CD14-positive monocyte (primary cell): ENCODE measurements around the gene SERPINF2. TPM values are rescaled to one million over a fixed set of nuclear protein-coding genes. Genes with fewer than 3 reads are reported as not detected.

Source experiments
- DNase-seq, 3 donors: peaks; one replicate each; pipeline ENCODE4 v3.0.0-alpha.2; 2011 to 2022
- H2AFZ ChIP-seq: 2 replicates; pipeline ENCODE4 v1.6.0; 2012; ENCODE audit warnings: mild to moderate bottlenecking, low read depth, low read length, inconsistent platforms; ENCODE audit not compliant: insufficient read depth, poor library complexity, severe bottlenecking
- H3K27ac ChIP-seq, 2 donors: 1 replicate in 1 of 2; 2 replicates in 1 of 2; pipeline ENCODE4 v1.5.1; 2012 to 2013; ENCODE audit warnings: low read length in 2 of 2, control low read depth in 1 of 2, inconsistent platforms in 1 of 2, low read depth in 1 of 2, mild to moderate bottlenecking in 1 of 2
- H3K27me3 ChIP-seq, 2 donors: one replicate each; pipeline versions ENCODE4 v1.6.0 to v1.6.1; 2011 to 2013; ENCODE audit warnings: low read length in 2 of 2; ENCODE audit not compliant: control insufficient read depth in 2 of 2, insufficient read depth in 2 of 2
- H3K36me3 ChIP-seq, 2 donors: replicated peaks in 1 of 2; 1 replicate in 1 of 2; 2 replicates in 1 of 2; pipeline versions ENCODE4 v1.5.1 to v1.6.1; 2012 to 2013; ENCODE audit warnings: low read length in 2 of 2, control low read depth in 1 of 2, inconsistent platforms in 1 of 2, mild to moderate bottlenecking in 1 of 2; ENCODE audit not compliant: insufficient read depth in 2 of 2, control insufficient read depth in 1 of 2
- H3K4me1 ChIP-seq, 2 donors: 1 replicate in 1 of 2; 2 replicates in 1 of 2; pipeline versions ENCODE4 v1.5.1 to v1.6.1; 2012 to 2013; ENCODE audit warnings: low read length in 2 of 2, control low read depth in 1 of 2, inconsistent platforms in 1 of 2, mild to moderate bottlenecking in 1 of 2, moderate library complexity in 1 of 2; ENCODE audit not compliant: insufficient read depth in 2 of 2, control insufficient read depth in 1 of 2
- H3K4me2 ChIP-seq: replicated peaks from 2 replicates; pipeline ENCODE3; 2012; ENCODE audit warnings: low read length, moderate library complexity, mild to moderate bottlenecking; ENCODE audit not compliant: poor library complexity, severe bottlenecking; ENCODE audit errors: extremely low read depth
- H3K4me3 ChIP-seq, 3 experiments: fragments of 200-600 bp in 1 of 3; sonication (generic) in 1 of 3; replicated peaks in 1 of 3; 1 replicate in 2 of 3; 2 replicates in 1 of 3; pipeline ENCODE4 v1.5.1; 2011 to 2013; ENCODE audit warnings: low read length in 3 of 3, mild to moderate bottlenecking in 3 of 3, control low read depth in 2 of 3, low read depth in 2 of 3, inconsistent platforms in 1 of 3, moderate library complexity in 1 of 3
- H3K79me2 ChIP-seq: 2 replicates; pipeline ENCODE4 v1.6.0; 2012; ENCODE audit warnings: mild to moderate bottlenecking, control low read depth, inconsistent platforms, low read length, moderate library complexity; ENCODE audit not compliant: insufficient read depth
- H3K9ac ChIP-seq: 2 replicates; pipeline ENCODE4 v1.6.0; 2017; ENCODE audit warnings: low read length, mild to moderate bottlenecking; ENCODE audit not compliant: insufficient read depth, poor library complexity, severe bottlenecking
- H3K9me3 ChIP-seq, 2 donors: replicated peaks in 1 of 2; 1 replicate in 1 of 2; 2 replicates in 1 of 2; pipeline versions ENCODE4 v1.5.1 to v1.6.1; 2012 to 2013; ENCODE audit warnings: low read length in 2 of 2, control low read depth in 1 of 2; ENCODE audit not compliant: control insufficient read depth in 1 of 2, insufficient read depth in 1 of 2
- H4K20me1 ChIP-seq: 2 replicates; pipeline ENCODE4 v1.6.0; 2012; ENCODE audit warnings: mild to moderate bottlenecking, low read length, control low read depth, moderate library complexity; ENCODE audit not compliant: insufficient read depth
- H3K27ac Mint-ChIP-seq, 7 donors: one replicate each; pipeline ENCODE4 v1.8.0; 2020; ENCODE audit warnings: mild to moderate bottlenecking in 7 of 7, mixed read lengths in 7 of 7, moderate library complexity in 6 of 7, inconsistent platforms in 2 of 7
- H3K27me3 Mint-ChIP-seq, 3 donors: one replicate each; pipeline ENCODE4 v1.8.0; 2021 to 2022; ENCODE audit warnings: low read depth in 3 of 3, mild to moderate bottlenecking in 3 of 3, mixed read lengths in 3 of 3, moderate library complexity in 3 of 3, inconsistent platforms in 1 of 3
- H3K36me3 Mint-ChIP-seq, 2 donors: one replicate each; pipeline ENCODE4 v1.8.0; 2020; ENCODE audit warnings: mixed read lengths in 2 of 2, inconsistent platforms in 1 of 2, mild to moderate bottlenecking in 1 of 2
- H3K4me1 Mint-ChIP-seq: one replicate; pipeline ENCODE4 v1.8.0; 2020; ENCODE audit warnings: mild to moderate bottlenecking, mixed read lengths
- H3K4me3 Mint-ChIP-seq, 2 donors: one replicate each; pipeline ENCODE4 v1.8.0; 2020; ENCODE audit warnings: mild to moderate bottlenecking in 2 of 2, mixed read lengths in 2 of 2, moderate library complexity in 1 of 2
- H3K9me3 Mint-ChIP-seq, 7 donors: one replicate each; pipeline ENCODE4 v1.8.0; 2020 to 2022; ENCODE audit warnings: mixed read lengths in 7 of 7, mild to moderate bottlenecking in 6 of 7, moderate library complexity in 6 of 7, inconsistent platforms in 2 of 7
- CTCF ChIP-seq: fragments of 200-600 bp; IDR thresholded peaks from one replicate; pipeline ENCODE4 v1.8.0; 2022; ENCODE audit warnings: antibody characterized with exemption, mild to moderate bottlenecking
- WGBS: methylation state at CpG from one replicate; pipeline ENCODE4 v1.1.5; 2013; ENCODE audit warnings: missing lambda C conversion rate; ENCODE audit not compliant: insufficient coverage; 5-methylcytosine and 5-hydroxymethylcytosine counted together
- intact Hi-C, 2 donors: fragments of 100-400 bp; cut with micrococcal nuclease; formaldehyde crosslinking; loops; one replicate each; pipeline versions ENCODE4 v1.15.0 to v1.15.1; 2023
- polyA plus RNA-seq, 3 donors: library from polyadenylated mRNA; depleted of rRNA in 1 of 3; unstranded in 2 of 3; stranded (reverse) in 1 of 3; fragments of 300-500 nt in 2 of 3; fragments of >200 nt in 1 of 3; fragmentation: Illumina TruSeq in 2 of 3; gene quantifications; 1 replicate in 2 of 3; 2 replicates in 1 of 3; pipeline ENCODE4 v1.2.3, GENCODE V29; 2012 to 2021

SERPINF2 gene
- polyA plus RNA-seq, 3 donors, result 0.75 to 1.5 (median 0.79) TPM

GRCh38 chr17:1735418-1735817, 7.3 kb upstream of the SERPINF2 start:
- Histone ChIP-seq H4K20me1 (peaks cover 47% of the 10 kb centered on the region), H3K9me3 (no peaks in the 10 kb centered on the region), H3K36me3 (peaks cover 64 to 72% of the 10 kb centered on the region in 2 donors), H2AFZ (no peak overlapping the region), H3K27me3 (no peaks in the 10 kb centered on the region), H3K79me2 (no peaks in the 10 kb centered on the region), H3K9ac (no peak overlapping the region), H3K4me2 (no peak overlapping the region), H3K27ac (peak overlapping the region in 1 of 2 donors; percentile 15), H3K4me1 (peaks cover 0 to 22% of the 10 kb centered on the region in 2 donors), H3K4me3 (no peak overlapping the region)
- 97% methylated on average over 5 of the region's 10 CpGs for WGBS
- Mint-ChIP-seq H3K4me3 (no peak overlapping the region), H3K4me1 (peaks cover 9% of the 10 kb centered on the region), H3K27me3 (peaks cover 0 to 4% (median 1%) of the 10 kb centered on the region in 3 donors), H3K27ac (peak overlapping the region in 2 of 7 donors; percentile 10 to 35), H3K36me3 (peaks cover 50 to 70% of the 10 kb centered on the region in 2 donors), H3K9me3 (peaks cover 0 to 3% (median 0%) of the 10 kb centered on the region in 7 donors)
- intact Hi-C loops, result no loop called here
- no peak for TF ChIP-seq CTCF
- no peak for DNase-seq

- Mint-ChIP-seq H3K9me3 (peaks cover 0 to 3% (median 0%) of the 10 kb centered on the region in 7 donors), H3K4me1 (peaks cover 9% of the 10 kb centered on the region), H3K4me3 (no peak overlapping the region), H3K36me3 (peaks cover 50 to 66% of the 10 kb centered on the region in 2 donors), H3K27me3 (peaks cover 0 to 4% (median 1%) of the 10 kb centered on the region in 3 donors), H3K27ac (peak overlapping the region in 2 of 7 donors; percentile 30 to 35)
- H3K79me2 ChIP-seq, result no peaks in the 10 kb centered on the region
- intact Hi-C loops, result no loop called here
- H4K20me1 ChIP-seq, result peaks cover 42% of the 10 kb centered on the region
- peaks cover 59 to 68% of the 10 kb centered on the region in 2 donors for H3K36me3 ChIP-seq
- DNase-seq, result no peak
- H3K4me2 ChIP-seq, result no peak overlapping the region
- no peaks in the 10 kb centered on the region for H3K27me3 ChIP-seq
- H2AFZ ChIP-seq, result no peak overlapping the region
- peaks cover 0 to 22% of the 10 kb centered on the region in 2 donors for H3K4me1 ChIP-seq
- no peak overlapping the region for H3K4me3 ChIP-seq
- TF ChIP-seq CTCF, result no peak
- no peak overlapping the region for H3K9ac ChIP-seq
- peak overlapping the region in 1 of 2 donors; percentile 53 for H3K27ac ChIP-seq
- no peaks in the 10 kb centered on the region for H3K9me3 ChIP-seq
- 98% methylated on average over 16 of the region's 17 CpGs for WGBS
Measured at GRCh38 chr17:1735834-1736347, 6.8 kb upstream of the SERPINF2 start.
